AG09319 (cell line): ENCODE data around the gene POU4F1.
"Not testable (repeated sequence)": the region's sequence is repeated elsewhere in the genome, so short reads cannot be mapped to it uniquely, and the experiment has no call there.

ENCODE experiments used
- DNase-seq: peaks from one replicate; pipeline ENCODE4 v3.0.0-alpha.2; 2010; ENCODE audit warnings: low read depth; ENCODE audit errors: extremely low read depth
- CTCF ChIP-seq: IDR thresholded peaks from 2 replicates; pipeline ENCODE4 v1.5.1; 2011; ENCODE audit warnings: low read depth, mild to moderate bottlenecking, inconsistent platforms, low read length, moderate library complexity

Gene POU4F1

GRCh38 chr13:78603240-78603957 lies at the start of gene POU4F1:
Gene POU4F1 (minus strand): TSS chr13:78603552. CDS start chr13:78603326, 226 bp downstream.
- DNase-seq = no peak

GRCh38 chr13:78652651-78653050 lies 49.3 kb upstream of the POU4F1 start:
- TF ChIP-seq CTCF = no peak

More at GRCh38 chr13:78603240-78603957, at the start of gene POU4F1:
- no peak for TF ChIP-seq CTCF

GRCh38 chr13:78650717-78651083 lies 47.3 kb upstream of the POU4F1 start:
- no peak for DNase-seq
- no peak for TF ChIP-seq CTCF

More at GRCh38 chr13:78652651-78653050, 49.3 kb upstream of the POU4F1 start:
- DNase-seq = no peak

GRCh38 chr13:78649997-78650716 lies 46.8 kb upstream of the POU4F1 start:
- DNase-seq = no peak
- no peak for TF ChIP-seq CTCF

- DNase-seq = not testable (repeated sequence)
These were observed 43.8 kb upstream of the POU4F1 start for GRCh38 chr13:78647109-78647678.

- TF ChIP-seq CTCF = no peak
- no peak for DNase-seq
These were observed 34.9 kb upstream of the POU4F1 start for GRCh38 chr13:78638216-78638615.

GRCh38 chr13:78636495-78636894 lies 33.1 kb upstream of the POU4F1 start:
- TF ChIP-seq CTCF = no peak
- no peak for DNase-seq
